Thymus (tissue), 11 donors: ENCODE results near the gene GOLPH3. TPM values are rescaled to one million over a fixed set of nuclear protein-coding genes. Genes with fewer than 3 reads are reported as not detected.

Experiments used
- DNase-seq, 9 donors: peaks; one replicate each; pipeline ENCODE4 v3.0.0-alpha.2; 2013; ENCODE audit warnings: low spot score in 9 of 9, low read depth in 6 of 9, missing footprints in 1 of 9
- H3K27ac ChIP-seq, 2 donors: one replicate each; pipeline ENCODE4 v1.5.1; 2013; ENCODE audit warnings: control low read depth in 1 of 2, low read depth in 1 of 2, low read length in 1 of 2, mild to moderate bottlenecking in 1 of 2, moderate library complexity in 1 of 2
- H3K27me3 ChIP-seq, 2 donors: one replicate each; pipeline ENCODE4 v1.5.1; 2013; ENCODE audit warnings: low read length in 1 of 2; ENCODE audit not compliant: control insufficient read depth in 2 of 2, insufficient read depth in 1 of 2
- H3K36me3 ChIP-seq, 2 donors: one replicate each; pipeline ENCODE4 v1.5.1; 2013; ENCODE audit warnings: low read length in 1 of 2, mild to moderate bottlenecking in 1 of 2, moderate library complexity in 1 of 2; ENCODE audit not compliant: control insufficient read depth in 2 of 2, insufficient read depth in 2 of 2
- H3K4me1 ChIP-seq, 2 donors: one replicate each; pipeline ENCODE4 v1.5.1; 2013; ENCODE audit warnings: low read length in 2 of 2; ENCODE audit not compliant: control insufficient read depth in 2 of 2, insufficient read depth in 2 of 2
- H3K4me3 ChIP-seq, 2 donors: one replicate each; pipeline ENCODE4 v1.5.1; 2013; ENCODE audit warnings: low read length in 2 of 2, control low read depth in 1 of 2, mild to moderate bottlenecking in 1 of 2
- H3K9me3 ChIP-seq, 2 donors: one replicate each; pipeline ENCODE4 v1.5.1; 2013; ENCODE audit warnings: low read length in 1 of 2, mild to moderate bottlenecking in 1 of 2; ENCODE audit not compliant: control insufficient read depth in 2 of 2, insufficient read depth in 1 of 2
- WGBS: extraction: QIAGEN DNeasy Blood & Tissue Kit; methylation state at CpG from one replicate; pipeline ENCODE4 v1.1.7; 2013; 5-methylcytosine and 5-hydroxymethylcytosine counted together
- polyA plus RNA-seq: library from polyadenylated mRNA; stranded (reverse); fragments of 200-250 nt; gene quantifications from one replicate; pipeline ENCODE4 v1.2.3, GENCODE V29; 2013
- total RNA-seq: library from RNA; stranded (reverse); fragments of 120-200 nt; gene quantifications from one replicate; pipeline ENCODE4 v1.2.4, GENCODE V29; 2013
- donor health status: healthy.

GOLPH3 gene
- total and polyA plus RNA-seq, 2 donors, result 42.9 to 76.9 TPM

GRCh38 chr5:32076699-32077695, 97.1 kb downstream of the GOLPH3 start:
- Histone ChIP-seq H3K4me1 (no peaks in the 10 kb centered on the region), H3K27ac (no peak overlapping the region), H3K27me3 (no peaks in the 10 kb centered on the region), H3K36me3 (no peaks in the 10 kb centered on the region), H3K9me3 (peaks cover 0 to 5% of the 10 kb centered on the region in 2 donors), H3K4me3 (no peak overlapping the region)
- peak in 6 of 9 donors; percentile 4 to 52 (median 26) for DNase-seq
- 70% methylated on average over 4 of the region's 4 CpGs for WGBS

Other genes with a start within 250 kb of the GOLPH3 start
- gene MTMR12, start 138.6 kb upstream of the GOLPH3 start, total RNA-seq, result 12.9 TPM
- 11.7 TPM for gene MTMR12, start 138.6 kb upstream of the GOLPH3 start, polyA plus RNA-seq